H7 (cell line): ENCODE measurements around the gene C11orf21. TPM values are rescaled to one million over a fixed set of nuclear protein-coding genes. Genes with fewer than 3 reads are reported as not detected.

ENCODE experiments used
- DNase-seq: peaks from one replicate; pipeline ENCODE4 v3.0.0; 2012
- H3K27me3 ChIP-seq: 2 replicates; pipeline ENCODE4 v1.6.0; 2011; ENCODE audit warnings: mild to moderate bottlenecking, low read length; ENCODE audit not compliant: control insufficient read depth, insufficient read depth
- H3K36me3 ChIP-seq: replicated peaks from 2 replicates; pipeline ENCODE4 v1.5.1; 2011; ENCODE audit warnings: low read length; ENCODE audit not compliant: control insufficient read depth, insufficient read depth
- H3K4me3 ChIP-seq: 2 replicates; pipeline ENCODE4 v1.5.1; 2011; ENCODE audit warnings: low read depth, mild to moderate bottlenecking, control low read depth, low read length, moderate library complexity; ENCODE audit not compliant: insufficient read depth
- total RNA-seq: library from RNA; depleted of rRNA; stranded (reverse); fragments of >200 nt; shearing (Covaris generic); gene quantifications from 2 replicates; pipeline ENCODE4 v1.2.3, GENCODE V29; 2014

The C11orf21 gene
- total RNA-seq, 1 experiment from 2014 or later: not detected

DNA sequence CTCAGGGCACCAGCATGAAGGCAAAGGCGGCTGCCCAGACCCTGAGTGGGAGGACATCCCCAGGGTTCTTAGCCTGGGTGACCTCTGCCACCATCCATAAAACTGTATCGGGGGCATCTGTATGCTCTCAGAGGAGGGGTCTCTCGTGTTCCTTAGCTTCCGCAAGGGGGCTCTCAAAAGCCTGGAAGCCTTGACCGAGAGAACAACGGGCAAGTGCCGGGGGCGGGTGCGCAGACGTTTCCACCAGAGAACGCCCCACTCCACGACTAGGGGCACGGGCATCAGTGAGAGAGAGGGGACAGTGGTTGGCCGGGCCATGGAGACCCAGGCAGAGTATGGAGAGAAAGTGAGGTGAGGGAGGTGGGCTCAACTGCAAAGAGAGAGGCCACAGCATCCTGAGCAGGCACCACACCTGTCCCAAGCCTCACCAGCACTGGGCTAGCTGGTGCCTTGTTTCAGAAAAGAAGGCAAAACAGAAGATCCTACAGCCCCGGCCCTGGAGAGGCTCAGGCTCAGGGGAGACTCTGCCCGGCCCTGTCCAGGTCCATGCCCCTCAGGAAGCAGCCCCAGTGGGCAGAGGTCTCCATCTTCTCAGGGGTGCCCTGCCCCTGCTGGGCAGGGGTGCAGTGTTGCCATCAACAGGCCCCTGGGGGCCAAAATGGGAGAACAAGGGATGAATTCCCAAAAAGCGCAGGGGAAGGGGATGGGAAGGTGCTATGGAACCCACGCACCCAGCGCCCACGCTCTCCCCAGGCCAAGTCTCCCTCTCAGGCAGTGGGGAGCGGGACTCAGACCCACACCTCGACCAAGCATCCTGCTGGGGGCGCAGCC is 6.0 kb upstream of the C11orf21 start:
- H3K27me3 ChIP-seq: no peaks in the 10 kb centered on the region
- no peaks in the 10 kb centered on the region for H3K36me3 ChIP-seq
- no peak for DNase-seq
- no peak overlapping the region for H3K4me3 ChIP-seq

GRCh38 chr11:2306877-2307500 is 5.3 kb upstream of the C11orf21 start:
- Histone ChIP-seq H3K27me3 (no peaks in the 10 kb centered on the region), H3K36me3 (no peaks in the 10 kb centered on the region), H3K4me3 (no peak overlapping the region)
- DNase-seq: peak; percentile 51

DNA sequence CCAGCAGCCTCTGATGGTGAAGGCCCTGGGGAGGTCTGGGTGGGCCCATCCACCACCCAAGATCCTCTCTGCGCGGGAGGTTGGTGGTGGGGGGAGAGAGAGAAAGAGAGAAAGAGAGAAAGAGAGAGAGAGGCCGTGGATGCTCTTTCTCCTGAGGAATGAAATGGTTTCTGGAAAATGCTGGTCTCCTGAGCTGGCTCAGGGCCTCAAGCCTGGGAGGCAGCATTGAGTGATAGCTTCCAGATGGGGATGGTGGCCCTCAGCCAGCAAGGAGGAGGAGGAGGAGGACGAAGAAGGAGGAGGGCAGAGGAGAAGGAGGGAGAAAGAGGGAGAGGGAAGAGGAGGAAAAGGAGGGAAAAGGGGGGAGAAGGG is 4.7 kb upstream of the C11orf21 start:
- DNase-seq: no peak
- no peaks in the 10 kb centered on the region for H3K27me3 ChIP-seq
- H3K4me3 ChIP-seq: no peak overlapping the region
- H3K36me3 ChIP-seq: no peaks in the 10 kb centered on the region

DNA sequence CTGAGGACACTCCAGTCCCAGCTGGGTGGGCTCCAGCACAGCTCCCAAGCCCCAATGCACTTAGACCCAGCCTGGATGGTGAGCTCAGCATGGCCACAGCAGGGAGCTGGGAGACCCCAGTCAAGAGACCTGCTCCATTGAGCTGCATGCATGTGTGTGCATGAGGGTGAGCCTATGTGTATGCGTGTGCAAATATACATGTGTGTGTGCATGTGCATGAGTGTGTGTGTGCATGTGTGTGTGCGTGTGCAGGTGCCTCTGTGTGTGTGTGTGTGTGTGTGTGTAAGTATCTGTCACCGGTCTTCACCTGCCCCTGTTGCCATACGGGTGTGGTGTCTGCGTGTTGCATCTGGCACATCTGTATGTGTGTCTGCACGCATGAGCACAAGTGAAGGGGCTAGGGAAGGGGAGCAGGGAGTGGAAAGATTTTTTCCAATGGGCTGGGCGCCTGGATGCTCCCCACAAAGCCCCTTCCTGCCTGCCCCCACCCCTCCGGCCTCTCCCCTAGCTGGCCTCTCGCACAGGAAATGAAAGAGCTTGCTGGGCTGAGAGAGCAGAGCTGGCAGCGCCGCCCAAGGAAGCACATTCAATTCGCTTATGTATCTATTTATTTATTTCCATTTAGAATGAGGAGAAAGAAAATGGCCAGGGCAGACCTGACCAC is 4.2 kb upstream of the C11orf21 start:
- Histone ChIP-seq H3K4me3 (no peak overlapping the region), H3K36me3 (no peaks in the 10 kb centered on the region), H3K27me3 (no peaks in the 10 kb centered on the region)
- no peak for DNase-seq

DNA sequence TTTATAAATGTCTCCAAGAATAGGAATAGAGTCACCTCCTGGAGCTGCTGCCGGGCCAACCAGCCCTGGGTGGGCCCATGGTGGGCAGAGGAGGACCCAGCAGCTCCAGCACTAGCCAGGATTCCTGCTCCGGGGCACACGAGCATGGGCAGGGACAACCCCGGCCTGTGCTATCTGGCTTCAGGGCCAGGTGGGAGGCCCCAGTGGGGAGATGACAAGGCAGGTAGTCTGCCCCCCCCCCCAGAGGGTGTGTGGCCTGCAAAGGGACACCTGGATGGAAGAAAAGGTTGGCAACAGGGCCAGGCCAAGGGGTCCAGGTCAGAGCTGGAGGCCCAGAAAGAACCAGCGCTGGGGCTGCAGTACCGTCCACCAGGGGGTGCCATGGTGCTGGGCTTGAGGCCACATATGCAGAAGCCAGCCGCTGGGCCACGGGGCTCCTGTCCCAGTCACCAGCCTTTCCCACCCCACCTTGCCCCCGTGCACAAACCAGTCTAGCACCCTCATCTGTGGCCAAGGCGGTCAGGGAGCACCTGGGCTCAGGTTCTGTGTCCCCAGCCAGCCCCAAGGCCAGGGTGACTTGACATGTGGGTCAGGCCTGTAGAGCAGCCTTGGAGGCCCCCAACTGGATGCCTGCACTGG is 3.5 kb upstream of the C11orf21 start:
- H3K36me3 ChIP-seq: no peaks in the 10 kb centered on the region
- H3K4me3 ChIP-seq: no peak overlapping the region

DNA sequence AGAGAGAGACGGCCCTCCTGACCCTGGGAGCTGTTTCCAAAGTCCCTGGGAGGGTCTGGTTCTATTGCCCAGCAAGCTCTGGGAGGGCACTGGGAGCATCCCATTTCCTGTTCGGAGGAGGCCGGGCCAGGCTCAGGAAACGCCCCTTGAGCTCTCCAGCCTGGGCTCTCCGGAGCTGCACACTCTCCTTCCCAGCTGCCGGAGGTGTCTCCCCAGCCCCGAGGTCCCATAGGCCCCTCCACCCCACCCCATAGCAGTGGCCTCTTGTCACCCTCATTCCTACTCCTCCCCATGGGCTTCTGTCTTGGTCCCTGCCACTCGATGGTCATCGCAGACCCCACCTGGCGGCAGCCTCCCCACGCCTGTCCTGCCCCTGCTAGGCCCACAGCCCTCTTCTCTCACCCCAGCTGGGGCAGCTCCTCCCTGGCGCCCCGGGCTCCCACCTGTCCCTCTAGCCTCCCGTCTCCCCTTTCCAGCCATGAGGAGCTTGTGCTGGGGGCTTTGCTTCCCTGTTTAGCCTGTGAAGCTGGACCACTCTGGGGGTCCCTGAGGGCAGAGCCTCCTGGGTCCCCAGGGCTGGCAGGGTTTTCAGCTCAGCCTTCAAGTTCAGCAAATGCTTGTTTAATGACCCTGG is 2.9 kb upstream of the C11orf21 start:
- Histone ChIP-seq H3K36me3 (no peaks in the 10 kb centered on the region), H3K4me3 (no peak overlapping the region), H3K27me3 (no peaks in the 10 kb centered on the region)
- peak; percentile 48 for DNase-seq

More for the DNA sequence above, 3.5 kb upstream of the C11orf21 start:
- H3K27me3 ChIP-seq: no peaks in the 10 kb centered on the region
- peak; percentile 94 for DNase-seq

GRCh38 chr11:2303627-2304505 is 2.1 kb upstream of the C11orf21 start:
- Histone ChIP-seq H3K4me3 (no peak overlapping the region), H3K27me3 (no peaks in the 10 kb centered on the region), H3K36me3 (no peaks in the 10 kb centered on the region)
- peak; percentile 35 for DNase-seq

DNA sequence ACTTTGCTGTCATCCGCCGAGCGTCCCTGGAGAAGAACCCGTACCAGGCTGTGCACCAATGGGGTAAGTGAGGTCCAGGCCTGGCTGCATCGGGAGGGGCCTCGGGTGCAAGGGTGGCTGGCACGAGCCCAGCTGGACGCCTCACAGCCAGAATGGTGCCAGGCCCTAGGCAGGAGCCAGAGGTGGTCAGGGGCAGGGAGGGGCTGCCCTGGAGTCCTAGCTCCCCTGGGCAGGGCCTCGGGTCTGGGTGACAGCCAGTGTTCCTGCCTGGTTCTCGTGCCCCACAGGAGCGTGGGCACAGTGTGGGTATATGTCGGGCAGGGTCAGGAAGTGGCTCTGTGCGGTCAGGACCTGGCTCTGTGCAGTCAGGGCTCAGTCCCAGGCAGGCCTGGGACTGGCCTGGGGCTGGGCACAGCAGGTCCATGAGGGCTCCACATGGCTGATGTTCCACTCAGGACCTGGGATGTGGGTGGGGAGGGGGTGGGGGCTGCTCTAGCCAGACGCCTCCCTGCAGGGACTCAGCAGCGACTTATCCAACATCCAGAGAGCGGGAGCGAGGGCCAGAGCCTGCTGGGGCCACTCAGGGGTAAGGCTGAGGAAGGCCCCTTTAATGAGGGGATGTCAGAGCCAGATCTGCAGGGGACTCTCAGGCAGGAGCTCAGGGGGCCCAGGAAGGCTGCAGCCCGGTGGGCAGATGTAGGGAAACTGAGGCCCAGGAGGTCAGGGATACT is 1.3 kb upstream of the C11orf21 start:
- DNase-seq: no peak
- H3K36me3 ChIP-seq: no peaks in the 10 kb centered on the region

DNA sequence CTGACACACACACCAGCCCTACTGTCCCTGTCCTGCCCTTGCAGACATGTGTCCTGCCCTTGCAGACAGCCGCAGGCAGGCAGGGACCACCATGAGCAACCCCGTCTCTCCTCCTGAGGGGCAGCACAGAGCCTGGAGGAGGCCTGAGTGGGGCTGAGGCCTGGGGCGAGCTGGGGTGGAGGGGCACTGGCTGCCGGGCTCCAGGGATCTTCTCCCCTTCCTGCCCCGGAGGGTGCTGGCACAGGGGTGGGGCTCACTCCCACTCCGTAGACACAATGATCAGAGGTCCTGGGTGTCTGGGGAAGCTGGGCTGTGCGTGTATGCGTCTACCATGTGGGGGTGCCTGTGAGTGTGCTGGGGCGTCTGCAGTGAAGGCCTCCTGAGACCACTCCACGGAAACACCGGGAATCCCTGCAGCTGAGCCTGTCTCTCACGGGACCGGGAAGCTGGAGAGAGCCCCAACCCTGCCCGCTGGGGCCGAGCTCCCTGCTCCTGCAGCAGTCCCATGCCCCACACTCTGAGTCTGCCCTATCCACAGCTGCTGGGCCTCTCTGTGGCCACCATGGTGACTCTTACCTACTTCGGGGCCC is 683 bp upstream of the C11orf21 start:
- Histone ChIP-seq H3K27me3 (no peaks in the 10 kb centered on the region), H3K4me3 (no peak overlapping the region), H3K36me3 (no peaks in the 10 kb centered on the region)
- peak; percentile 65 for DNase-seq

More for the DNA sequence above, 1.3 kb upstream of the C11orf21 start:
- no peak overlapping the region for H3K4me3 ChIP-seq
- no peaks in the 10 kb centered on the region for H3K27me3 ChIP-seq

DNA sequence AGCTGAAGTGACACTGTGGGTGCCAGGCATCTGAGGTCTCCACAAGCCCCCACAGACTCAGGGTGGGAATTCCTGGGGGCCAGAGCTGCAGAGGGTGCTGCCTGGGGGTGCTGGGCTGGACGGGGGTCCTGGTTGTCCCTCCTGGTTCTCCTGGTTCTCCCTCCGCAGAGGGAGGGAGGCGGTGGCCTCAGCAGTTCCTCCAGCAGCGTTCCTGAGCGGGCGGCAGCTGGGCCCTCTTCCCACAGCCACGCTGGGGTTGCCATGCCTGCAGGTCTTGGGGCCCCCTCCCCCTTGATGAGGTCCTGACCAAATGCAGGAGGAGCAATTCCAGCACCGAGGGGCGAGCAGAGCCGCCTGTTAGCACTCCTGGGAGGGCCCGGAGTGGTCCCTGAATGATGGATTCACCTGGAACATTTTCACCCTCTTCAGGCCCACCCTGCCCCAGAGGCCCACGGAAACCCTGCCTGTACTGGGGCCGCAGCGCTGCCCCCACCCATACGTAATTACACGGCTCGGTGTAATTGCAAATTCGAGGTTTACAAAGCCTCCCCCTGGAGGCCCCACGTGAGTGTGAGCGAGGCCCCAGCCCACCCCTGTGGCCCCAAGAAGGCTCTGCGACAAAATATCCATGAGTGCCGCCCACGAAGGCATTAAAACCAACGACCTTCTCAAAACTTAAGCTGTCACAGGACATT is 635 bp downstream of the C11orf21 start:
- Histone ChIP-seq H3K27me3 (no peaks in the 10 kb centered on the region), H3K4me3 (no peak overlapping the region), H3K36me3 (no peaks in the 10 kb centered on the region)
- DNase-seq: peak; percentile 63

DNA sequence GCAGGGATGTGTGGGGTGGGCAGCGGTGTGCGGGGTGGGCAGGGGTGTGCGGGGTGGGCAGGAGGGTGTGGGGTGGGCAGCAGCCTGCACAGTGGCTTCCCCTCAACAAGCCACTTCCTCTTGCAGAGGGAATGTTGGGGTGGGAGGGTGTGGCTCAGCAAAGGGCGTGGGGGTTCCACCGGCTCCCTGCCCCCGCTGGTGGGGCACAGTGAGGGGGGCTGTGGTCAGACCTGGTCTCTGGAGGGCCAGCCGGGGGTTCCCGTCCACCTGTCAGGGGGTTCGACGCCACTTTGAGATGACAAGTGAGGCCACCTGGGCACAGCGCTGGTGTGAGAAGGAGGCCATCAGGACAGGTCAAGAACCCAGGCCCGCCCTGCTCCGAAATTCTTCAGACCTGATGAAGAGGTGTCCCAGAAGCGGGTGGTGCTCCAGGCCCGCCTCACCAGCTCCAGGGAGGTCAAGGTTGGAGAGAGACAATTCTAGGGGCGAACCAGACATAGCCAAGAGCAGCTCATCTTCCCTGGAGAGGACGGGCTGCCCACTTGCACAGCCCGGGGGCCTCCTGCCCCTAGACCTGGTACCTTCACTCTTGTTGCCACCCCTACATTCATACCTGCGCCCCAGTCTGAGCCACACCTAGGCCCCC is 1.3 kb downstream of the C11orf21 start:
- DNase-seq: peak; percentile 55
- Histone ChIP-seq H3K4me3 (no peak overlapping the region), H3K36me3 (no peaks in the 10 kb centered on the region), H3K27me3 (no peaks in the 10 kb centered on the region)

- Histone ChIP-seq H3K4me3 (no peak overlapping the region), H3K27me3 (no peaks in the 10 kb centered on the region), H3K36me3 (no peaks in the 10 kb centered on the region)
- peak; percentile 43 for DNase-seq
These were observed 1.9 kb downstream of the C11orf21 start for GRCh38 chr11:2299773-2300172.
